HG03139 (cell line): ENCODE data around the gene ANKRD16.

Experiments used
- ATAC-seq: cut with Tn5 transposase; IDR thresholded peaks from one replicate; pipeline ENCODE4 v1.9.1; 2021; ENCODE audit not compliant: unreplicated experiment

ANKRD16 gene

DNA sequence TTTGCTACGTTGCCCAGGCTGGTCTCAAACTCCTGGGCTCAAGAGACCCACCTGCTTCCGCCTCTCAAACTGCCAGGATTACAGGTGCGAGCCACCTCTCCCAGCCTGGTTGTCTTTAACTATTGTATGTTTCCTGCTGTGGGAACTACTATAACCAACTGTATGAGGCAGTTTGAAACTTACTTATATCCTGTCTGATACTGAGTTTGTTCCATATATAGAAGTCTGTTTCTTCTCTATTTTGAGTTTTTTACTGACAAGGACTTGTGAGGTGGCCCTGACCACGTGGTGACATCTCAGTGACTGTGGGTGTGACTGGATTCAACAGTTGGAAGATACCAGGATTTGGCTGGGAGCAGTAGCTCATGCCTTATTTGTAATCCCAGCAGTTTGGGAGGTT is 14.5 kb upstream of the ANKRD16 start:
- ATAC-seq: peak; percentile 88

GRCh38 chr10:5903563-5903962 is 13.9 kb upstream of the ANKRD16 start:
- ATAC-seq: no peak

GRCh38 chr10:5902511-5903274 is 13.0 kb upstream of the ANKRD16 start:
- ATAC-seq: no peak

GRCh38 chr10:5900247-5900646 is 10.6 kb upstream of the ANKRD16 start:
- no peak for ATAC-seq

DNA sequence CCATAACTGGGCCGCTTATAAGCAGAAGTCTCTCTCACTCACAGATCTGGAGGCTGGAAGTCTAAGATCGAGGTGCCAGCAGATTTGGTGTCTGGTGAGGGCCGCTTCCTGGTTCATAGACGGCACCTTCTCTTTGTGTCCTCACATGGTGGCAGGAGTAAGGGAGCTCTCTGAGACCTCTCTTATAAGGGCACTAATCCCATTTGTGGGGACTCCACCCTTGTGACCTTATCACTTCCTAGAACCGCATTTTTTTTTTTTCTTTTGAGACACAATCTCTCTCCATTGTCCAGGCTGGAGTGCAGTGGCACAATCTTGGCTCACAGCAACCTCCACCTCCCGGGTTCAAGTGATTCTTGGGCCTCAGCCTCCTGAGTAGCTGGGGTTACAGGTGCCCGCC is 8.5 kb upstream of the ANKRD16 start:
- ATAC-seq: no peak

- ATAC-seq: no peak
Observed at GRCh38 chr10:5897504-5897903, 7.8 kb upstream of the ANKRD16 start.

DNA sequence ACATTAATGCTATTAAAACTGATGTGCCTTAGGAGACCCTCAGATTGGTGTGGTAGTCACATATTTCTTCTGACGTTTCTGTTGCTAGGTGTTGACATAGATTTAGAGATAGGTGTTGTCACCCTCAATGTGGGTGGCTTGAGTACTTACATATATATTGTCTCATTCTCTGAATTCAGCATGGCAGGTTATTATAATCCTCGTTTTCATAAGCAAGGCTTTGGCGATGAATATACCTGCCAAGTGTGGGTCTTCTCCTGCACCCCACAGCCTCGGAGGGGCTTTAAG is 7.3 kb upstream of the ANKRD16 start:
- ATAC-seq: no peak

- no peak for ATAC-seq
Observed at GRCh38 chr10:5896208-5897052, 6.7 kb upstream of the ANKRD16 start.

DNA sequence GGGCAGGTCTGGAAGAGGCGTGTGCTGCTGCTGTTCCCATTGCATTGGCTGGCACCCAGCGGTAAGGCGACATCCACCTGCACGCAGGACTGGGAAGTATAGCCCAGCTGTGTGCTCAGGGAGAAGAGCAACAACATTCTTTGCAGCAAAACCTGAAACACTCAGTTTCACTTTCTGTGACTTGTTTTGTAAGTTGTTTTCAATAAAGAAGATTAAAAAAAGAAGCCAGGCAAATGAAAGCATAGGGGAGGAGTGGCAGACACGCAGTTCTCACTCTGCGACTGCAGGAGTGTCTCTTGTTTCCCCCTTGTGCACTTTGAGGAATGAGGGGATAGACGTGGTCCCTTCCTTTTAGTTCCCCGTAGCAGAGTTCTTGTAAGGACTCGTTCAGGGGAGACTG is 6.1 kb upstream of the ANKRD16 start:
- no peak for ATAC-seq

DNA sequence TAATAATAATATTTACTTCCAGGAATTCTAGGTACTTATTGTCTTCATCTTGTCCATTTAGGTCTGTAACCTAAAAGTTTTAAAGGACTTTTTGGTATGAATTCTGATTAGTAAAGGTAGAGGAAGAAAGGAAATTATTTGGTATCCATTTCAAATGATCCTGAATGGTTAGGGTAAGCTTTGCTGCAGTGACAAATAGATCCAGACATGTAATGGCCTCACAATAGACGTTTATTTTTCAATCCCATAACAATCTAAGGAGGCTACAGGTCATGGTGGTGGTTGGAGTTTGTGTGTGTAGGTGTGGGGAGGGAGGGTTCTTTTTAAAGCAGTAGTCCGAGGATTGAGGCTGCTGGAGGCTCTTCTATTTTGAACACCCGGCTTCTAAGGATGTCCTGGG is 5.7 kb upstream of the ANKRD16 start:
- no peak for ATAC-seq

GRCh38 chr10:5894873-5895272 is 5.2 kb upstream of the ANKRD16 start:
- ATAC-seq: no peak

- ATAC-seq: no peak
Observed at GRCh38 chr10:5894403-5894802, 4.7 kb upstream of the ANKRD16 start.

GRCh38 chr10:5893321-5893720 is 3.6 kb upstream of the ANKRD16 start:
- ATAC-seq: no peak

GRCh38 chr10:5892007-5892406 is 2.3 kb upstream of the ANKRD16 start:
- ATAC-seq: no peak

DNA sequence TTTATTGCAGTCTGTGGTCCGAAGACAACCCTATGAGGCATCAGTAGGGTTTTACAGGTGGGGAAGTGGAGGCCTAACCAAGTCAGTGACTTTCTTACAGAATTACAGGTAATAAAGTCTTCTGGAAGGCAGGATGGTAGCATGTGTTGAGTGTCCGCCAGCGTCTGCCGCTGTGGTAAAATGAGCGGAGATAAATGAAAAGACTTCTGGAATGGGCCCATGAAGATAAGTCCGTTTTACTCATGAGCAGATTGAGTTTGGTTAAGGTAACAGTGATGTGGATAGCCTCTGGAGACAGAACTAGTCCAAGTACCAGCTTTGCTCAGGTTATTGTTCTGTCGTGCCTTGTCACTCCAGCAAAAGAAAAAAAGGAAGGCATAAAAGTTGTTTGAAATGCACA is 1.3 kb upstream of the ANKRD16 start:
- ATAC-seq: no peak

DNA sequence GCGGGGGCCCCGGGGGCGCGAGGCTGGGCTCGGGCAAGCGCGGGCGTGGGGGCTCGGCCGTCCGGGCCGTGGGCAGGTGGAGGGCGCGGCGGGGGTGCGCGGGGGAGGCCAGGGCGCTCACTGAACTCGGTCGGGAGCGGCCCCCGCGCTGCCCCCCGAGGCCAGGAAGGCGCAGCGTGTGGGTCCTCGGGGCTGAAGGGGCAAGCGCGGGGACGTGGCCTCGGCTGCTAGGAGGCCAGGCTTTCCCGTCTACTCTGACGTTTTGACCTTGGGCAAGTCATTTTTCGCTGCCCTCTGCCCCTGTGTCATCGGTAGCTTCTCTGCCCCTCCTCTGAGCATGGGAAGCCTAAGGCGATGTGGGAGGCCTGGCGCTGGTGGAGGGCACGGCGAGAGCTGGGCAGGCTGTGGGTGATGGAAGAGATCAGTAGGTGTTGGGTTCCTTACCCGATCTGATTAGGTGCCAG is 791 bp upstream of the ANKRD16 start:
- peak; percentile 7 for ATAC-seq

DNA sequence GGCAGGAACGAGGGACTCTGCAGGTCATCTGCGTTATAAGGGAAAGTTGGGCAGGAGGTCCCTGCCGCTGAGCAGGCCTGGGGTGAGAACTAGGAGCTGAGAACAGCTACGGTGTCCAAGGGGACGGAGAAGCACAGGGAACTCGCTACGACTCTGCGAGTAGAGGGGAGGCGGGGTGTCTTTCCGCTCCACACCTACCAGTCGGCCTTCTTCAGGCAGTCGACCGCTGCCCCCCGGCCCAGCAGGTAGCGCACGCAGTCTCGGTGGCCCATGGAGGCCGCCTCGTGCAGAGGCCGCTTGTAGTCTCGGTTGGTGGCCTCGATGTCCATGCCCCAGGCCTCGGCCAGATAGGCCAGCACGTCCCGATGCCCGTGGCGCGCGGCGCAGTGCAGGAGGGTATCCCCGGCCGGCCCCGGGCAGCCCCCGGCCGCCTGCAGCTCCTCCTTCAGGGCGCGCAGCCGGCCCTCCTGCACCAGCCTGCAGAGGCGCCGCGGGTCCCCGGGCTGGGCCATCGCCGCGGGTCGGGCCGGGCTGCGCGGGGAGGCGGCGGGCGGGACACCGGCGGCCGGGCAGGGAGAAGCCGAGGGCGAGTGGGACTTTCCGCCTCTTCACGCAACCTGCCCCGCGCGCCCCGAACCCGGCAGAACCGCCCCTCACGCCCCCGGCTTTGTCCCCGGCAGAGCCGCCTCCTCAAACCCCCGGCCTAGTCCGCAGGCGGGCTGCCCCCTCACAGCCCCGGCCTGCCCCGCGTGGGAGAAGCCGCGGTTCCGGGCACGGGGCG is 660 bp downstream of the ANKRD16 start:
- ATAC-seq: peak; percentile 24

GRCh38 chr10:5888351-5888750 is 1.3 kb downstream of the ANKRD16 start:
- ATAC-seq: no peak

DNA sequence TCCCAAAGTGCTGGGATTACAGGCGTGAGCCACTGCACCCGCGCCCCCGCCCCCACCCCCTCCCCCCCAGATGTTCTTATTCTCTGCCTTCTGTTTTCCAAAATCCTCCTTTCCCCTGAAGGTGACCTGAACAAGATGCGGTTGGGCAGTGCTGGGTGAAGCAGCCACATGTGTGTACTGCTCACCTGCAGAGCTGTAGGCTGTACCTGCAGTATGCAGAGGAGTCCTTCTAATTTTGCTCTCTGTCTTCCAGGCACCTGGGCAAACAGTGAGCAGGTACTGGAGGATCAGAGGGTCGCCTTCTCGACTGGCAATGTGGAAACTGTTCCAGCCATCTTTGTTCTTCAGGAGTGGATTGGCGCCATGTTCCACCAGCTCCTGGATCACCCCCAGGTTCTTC is 2.1 kb downstream of the ANKRD16 start:
- no peak for ATAC-seq

DNA sequence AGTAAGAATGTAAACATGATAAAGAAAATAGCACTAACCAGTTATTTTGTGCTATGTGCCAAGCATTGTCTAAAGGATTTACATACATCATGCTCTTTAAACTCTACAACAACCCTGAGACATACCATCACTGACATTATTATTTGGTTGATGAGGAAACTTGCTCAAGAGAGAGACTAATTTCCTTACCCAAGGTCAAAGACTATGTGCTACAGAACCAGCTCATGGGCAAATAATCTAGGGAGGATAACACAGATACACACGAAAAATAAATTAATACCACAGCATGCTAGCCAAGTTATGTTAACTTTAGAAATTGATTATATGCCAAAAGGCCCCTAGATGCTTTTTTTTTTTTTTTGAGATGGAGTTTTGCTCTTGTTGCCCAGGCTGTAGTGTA is 2.7 kb downstream of the ANKRD16 start:
- ATAC-seq: no peak

DNA sequence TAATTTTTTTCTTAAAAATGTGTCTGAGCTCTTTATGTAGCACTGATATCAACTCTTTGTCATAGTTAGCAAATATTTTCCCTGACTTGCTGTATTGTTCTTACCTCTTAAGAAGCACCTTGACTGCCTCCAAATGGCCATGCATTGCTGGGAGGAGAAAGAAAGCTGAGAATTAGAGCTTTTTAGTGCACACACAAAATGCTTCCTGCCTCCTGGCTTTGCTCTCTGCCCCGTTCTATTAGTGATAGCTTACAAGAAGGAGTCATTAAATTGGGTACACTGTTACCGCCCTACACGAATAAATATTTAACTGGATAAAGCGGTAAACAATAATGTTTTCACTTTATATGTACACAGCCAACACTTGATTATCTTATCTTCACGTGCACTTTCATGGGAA is 4.1 kb downstream of the ANKRD16 start:
- no peak for ATAC-seq

DNA sequence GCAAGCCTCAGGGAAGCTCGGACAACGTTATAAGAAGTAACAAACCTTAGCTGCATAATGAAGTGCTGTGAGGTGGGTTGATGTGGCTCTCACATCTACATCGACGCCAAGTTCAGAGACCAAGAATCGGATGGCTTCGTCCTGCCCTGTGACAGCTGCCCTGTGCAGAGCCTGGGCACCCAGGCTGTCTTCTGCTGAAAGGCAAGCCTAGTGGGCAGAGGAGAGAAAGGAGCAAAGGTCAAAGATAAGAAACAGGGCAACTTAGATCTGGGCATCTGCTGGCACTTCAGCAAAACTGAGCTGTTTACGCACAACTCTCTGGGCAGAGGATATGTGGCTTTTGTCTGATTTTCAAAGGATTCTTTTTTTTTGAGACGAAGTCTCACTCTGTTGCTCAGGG is 6.7 kb downstream of the ANKRD16 start:
- no peak for ATAC-seq
